ENCODE measurements around the gene NTRK1.

- TF ChIP-seq FOXJ3 (CRISPR knock-in tag; IDR thresholded peaks at IDR 0.05), result no peak
- peak; percentile 17; the same call in 1 of the 2 replicates for TF ChIP-seq CTCF (IDR thresholded peaks at IDR 0.05)
- no peak for TF ChIP-seq SMC3 (IDR thresholded peaks at IDR 0.05; ENCODE audit: low read depth, low read length)
- no peak for TF ChIP-seq MXI1 (IDR thresholded peaks at IDR 0.05; ENCODE audit: low read depth, low read length)
- no peak for TF ChIP-seq REST (IDR thresholded peaks at IDR 0.05; ENCODE audit: low read depth, low read length)
- no peak for TF ChIP-seq POLR2AphosphoS5 (IDR thresholded peaks at IDR 0.05; ENCODE audit: low read depth, low read length)
- TF ChIP-seq GABPA (IDR thresholded peaks at IDR 0.05; ENCODE audit: low read depth), result no peak
- TF ChIP-seq ZBTB33 (IDR thresholded peaks at IDR 0.05; ENCODE audit: borderline replicate concordance, low read depth), result no peak
- TF ChIP-seq TCF12 (IDR thresholded peaks at IDR 0.05), result no peak
These were observed 67.5 kb downstream of the NTRK1 start for GRCh38 chr1:156928043-156928602.
